ENCODE data around the gene CC2D2A.

Gene CC2D2A

DNA sequence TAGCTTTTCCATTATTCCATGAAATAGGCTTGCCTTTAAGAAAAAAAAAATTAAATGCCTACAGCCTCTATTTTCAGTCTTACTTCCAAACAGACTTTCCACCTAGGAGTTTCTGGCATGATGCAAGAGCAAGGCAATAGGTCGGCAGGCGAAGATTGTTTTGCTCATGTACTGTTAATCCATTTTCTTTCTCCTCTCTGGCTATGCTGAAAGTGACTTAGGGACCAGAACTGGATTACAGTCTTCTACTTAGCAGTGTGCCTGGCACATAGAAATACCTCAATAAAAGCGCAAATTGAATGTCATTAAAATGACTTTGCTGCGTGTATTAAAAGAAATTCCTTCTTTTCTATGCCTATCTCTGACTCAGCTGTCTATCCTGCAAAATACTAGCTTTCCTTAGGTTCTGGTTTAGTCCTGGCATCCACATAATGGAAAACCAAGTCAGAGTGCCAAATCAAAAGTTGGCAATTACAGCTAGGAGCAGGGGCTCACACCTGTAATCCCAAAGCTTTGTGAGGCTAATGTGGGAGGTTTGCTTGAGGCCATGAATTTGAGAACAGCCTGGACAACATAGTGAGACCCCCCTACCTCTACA lies 51.9 kb downstream of the CC2D2A start:
- no peak for DNase-seq

GRCh38 chr4:15525080-15525479 lies 55.4 kb downstream of the CC2D2A start:
- DNase-seq: no peak

- DNase-seq: no peak
Measured at GRCh38 chr4:15526924-15527592, 57.4 kb downstream of the CC2D2A start.

GRCh38 chr4:15531792-15532191 lies 62.1 kb downstream of the CC2D2A start:
- DNase-seq: no peak

DNA sequence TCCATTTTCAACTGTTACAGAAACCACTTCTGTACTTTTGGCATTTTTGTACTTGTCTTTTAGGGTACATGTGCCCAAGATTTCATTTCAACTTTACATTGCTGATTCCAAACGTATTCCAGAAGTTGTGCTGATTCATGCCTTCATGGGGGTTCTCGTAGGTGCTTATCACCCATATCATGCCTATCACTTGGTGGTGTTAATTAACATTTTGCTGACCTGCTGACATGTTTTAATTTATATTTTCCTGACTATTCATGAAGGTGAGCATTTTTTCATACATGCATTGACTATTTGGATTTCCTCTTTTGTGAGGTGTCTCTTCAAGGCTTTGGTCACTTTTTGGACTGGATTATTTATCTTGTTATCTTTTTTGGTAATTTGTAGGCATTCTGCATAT lies 64.1 kb downstream of the CC2D2A start:
- DNase-seq: no peak

DNA sequence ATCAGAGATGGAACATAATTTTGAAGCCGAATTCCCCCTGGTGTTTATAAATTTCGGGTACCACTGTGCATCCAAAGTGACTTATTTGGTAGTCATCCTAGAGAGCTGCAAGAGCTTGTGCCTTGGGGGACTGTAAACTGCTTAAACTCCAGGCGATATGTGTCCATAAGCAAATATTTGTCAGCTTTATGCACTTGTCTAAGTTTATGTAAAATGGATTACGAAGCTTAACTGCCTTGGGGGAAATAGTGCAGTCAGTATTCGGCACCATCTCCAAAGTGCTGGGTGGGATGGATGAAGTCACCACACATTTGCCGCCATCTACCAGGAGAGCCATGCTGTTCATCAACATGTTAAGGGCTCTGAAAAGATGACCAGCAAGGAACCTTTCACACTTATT lies 65.9 kb downstream of the CC2D2A start:
- DNase-seq: no peak

DNA sequence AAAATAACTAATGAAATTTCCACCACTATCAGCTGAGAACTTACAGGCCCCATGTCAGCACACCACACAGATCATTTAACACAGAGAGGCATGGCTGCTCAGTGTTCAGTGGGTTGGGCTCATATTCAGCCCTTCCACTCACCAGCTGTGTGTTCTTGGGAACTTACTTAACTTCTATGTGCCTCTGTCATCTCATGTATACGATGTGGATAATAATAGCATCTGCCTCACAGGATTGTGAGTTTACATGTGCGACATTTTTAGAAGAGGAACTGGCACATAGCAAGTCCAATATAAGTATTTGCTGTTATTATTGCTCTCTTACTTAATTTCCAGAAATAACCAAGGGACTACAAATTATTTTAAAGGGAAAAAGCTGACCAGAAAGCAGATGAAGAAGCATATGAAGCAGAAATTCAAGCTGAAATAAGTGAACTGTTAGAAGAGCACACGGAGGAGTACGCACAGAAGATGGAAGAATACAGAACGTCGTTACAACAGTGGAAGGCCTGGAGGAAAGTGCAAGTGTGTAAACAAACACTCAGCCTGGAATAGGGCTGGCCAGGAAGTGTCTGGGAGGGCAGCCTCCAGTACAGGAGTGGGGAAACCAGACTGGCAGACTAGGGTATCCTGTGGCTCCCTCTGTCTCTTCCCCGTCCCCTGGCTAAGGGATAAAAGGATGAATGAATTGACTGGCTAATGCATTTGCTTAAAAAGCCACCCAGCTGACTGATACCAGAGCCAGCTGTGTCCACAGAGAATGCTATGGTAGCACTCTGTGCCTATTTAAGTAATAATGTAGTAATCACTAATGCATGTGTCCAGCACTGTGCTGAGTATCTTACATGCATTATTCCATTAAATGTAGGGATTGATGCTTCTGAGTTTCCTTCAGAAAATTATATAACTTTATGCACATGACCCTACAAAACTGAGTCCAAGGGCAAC lies 67.1 kb downstream of the CC2D2A start:
- peak; percentile 28 for DNase-seq

- DNase-seq: no peak
Measured at GRCh38 chr4:15541941-15542340, 72.3 kb downstream of the CC2D2A start.

GRCh38 chr4:15542760-15543159 lies 73.1 kb downstream of the CC2D2A start:
- DNase-seq: no peak

DNA sequence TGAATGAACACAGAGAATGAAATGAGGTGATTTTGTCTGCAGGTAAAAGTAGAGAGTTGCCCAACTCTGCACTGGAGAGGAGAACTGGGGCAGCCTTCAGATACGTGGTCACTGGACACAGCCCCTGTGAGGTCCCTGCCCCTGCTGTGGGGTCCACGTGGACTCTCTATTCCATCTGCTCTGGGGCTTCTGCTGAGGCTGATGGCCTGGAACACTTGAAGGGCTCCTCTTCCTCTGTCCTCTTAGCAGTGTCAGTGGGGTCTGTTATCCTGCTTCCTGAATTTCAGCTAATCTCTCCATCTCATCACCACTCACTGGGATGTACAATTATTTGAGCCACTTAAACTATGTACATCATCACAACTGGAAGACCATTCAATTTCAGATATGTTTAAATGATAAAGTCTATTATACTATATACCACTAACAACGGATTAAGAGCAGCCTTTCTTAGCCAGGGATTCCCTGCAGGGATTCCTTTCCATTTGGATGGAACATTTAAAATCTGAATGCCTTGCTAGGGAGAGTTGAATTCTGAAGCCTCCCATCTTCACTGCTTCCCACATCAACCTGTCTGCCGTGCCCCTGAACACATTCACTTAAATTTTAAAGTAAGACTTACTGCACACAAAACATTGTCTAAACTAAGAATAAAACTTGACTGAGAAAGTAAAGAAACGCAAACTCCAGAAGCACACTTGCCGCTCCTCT lies 74.0 kb downstream of the CC2D2A start:
- no peak for DNase-seq

GRCh38 chr4:15544248-15544729 lies 74.6 kb downstream of the CC2D2A start:
- DNase-seq: no peak

DNA sequence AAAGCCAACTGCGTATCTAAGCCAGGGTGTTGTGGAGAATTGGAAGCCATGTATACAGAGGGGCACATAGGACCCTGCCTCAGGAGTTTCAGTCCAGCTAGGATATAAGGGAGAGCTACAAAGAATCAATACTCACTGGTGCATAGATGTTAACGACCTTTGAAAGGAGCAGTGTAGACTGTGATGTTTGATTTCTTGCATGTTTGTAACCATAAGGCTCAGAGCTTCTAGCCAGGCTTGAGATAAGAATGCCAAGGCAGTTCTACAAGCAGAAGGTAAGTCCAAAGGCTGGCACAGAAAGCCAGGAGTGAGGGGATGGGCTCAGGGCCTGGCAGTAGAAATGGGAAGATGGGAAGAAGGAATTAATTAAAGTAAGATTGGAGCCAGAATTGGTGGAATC lies 75.7 kb downstream of the CC2D2A start:
- DNase-seq: no peak

- no peak for DNase-seq
Measured at GRCh38 chr4:15547392-15547791, 77.7 kb downstream of the CC2D2A start.

- DNase-seq: no peak
Measured at GRCh38 chr4:15550491-15550890, 80.8 kb downstream of the CC2D2A start.

GRCh38 chr4:15551740-15552446 lies 82.2 kb downstream of the CC2D2A start:
- DNase-seq: no peak

- no peak for DNase-seq
Measured at GRCh38 chr4:15552557-15553362, 83.1 kb downstream of the CC2D2A start.

DNA sequence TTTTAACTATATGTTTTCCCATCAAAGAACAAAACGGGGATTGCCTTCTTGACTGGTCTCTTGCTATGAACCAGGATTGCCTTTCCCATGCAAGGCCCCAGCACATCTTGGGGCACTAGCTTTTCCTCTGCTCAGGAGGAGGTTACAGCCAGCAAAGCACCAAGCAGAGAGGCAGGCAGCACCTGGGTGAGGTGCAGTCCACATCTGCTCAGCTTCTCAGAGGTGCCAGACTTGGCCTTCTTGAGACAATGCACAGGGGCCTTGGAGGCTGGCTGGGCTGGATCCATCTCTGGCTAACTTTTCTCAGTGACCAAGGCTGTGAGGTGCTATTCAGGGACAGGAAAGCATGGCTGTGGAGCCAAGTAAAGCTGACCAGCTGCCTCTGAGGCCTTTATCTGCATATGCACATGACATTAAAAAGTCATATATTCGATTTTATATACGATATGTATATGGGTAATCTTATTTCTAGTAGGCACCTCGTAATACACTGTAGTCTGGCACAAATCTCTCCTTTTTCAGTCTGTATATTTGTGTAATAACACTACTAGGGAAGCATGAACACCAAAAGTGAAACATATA lies 86.9 kb downstream of the CC2D2A start:
- no peak for DNase-seq

DNA sequence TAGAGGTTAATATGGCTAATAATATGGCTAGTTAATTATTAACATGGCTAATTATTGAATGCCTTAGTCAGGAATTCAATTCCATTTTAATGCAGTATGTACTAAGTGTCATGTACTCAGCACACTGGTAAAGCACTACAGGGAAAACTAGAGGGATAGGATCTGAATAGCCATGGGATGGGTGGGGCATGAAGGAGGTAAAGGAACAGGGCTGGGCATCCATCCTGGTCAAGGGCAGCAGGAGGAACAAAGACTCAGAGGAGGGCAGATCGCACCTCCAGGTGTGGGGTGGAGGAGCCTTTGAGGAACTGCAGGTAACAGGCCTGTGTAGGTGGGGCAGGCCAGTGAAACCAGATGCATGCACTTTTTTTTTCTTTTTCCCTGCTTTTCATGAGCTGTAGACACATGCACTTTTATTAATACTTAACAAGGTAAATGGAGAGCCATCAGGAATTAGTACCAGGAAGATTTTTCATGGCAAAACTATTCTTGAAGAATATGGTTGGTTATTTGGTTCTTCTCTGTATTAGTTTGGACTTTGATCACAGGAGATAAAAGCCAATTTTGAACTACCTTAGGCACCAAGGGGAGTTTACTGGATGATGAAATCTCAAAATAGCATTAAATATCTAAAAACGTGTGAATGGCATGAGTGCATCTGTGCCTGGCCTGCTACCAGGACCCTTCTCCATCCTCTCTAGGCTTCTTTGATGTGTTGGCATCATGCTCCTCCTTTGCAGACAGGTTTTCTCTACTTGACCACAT lies 88.3 kb downstream of the CC2D2A start:
- DNase-seq: no peak

DNA sequence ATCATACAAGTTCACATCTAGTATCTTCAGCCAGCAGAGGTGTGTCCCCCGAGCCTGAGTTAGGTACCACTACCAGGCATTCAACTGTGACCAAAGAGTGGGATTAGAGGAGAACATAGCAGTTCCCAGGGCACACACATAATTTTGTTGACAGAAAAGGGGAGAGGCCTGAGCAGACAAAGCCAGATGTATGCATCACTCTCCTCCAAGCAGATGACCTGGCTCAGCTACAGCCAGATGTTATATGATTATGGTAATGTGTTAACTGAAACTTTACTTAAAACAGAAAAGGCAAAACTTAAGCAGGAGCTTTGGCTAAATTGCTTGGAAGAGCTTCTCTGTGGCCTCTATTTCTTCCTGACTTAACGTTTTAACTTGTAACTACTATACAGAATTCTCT lies 88.9 kb downstream of the CC2D2A start:
- no peak for DNase-seq

DNA sequence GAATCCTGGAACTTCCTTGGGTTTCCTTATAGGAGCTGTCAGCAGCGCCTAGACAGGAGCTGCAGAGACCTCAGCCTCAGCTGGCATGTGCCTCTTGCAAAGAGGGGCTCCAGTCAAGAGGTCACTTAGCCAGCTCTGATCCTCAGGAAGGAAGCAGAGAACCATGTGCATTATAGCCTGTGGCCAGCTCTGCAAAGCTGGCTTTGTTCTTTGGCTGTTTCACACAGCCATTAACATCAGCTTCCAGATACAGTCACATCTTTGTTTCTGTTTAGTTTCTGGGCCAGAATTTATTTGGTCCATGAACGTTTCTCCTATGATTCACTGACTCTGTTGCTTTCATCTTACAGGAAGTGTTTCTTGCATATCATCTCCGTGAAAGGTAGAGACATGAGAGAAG lies 92.4 kb downstream of the CC2D2A start:
- no peak for DNase-seq

Measured in NCI-H510A treated with DMSO at 0.1 percent for 48 hours (cell line).